GM19455 (cell line): ENCODE results near the gene RILP.
A peak's percentile ranks its signal among the peaks of the same experiment; 100 is the strongest.
"Not testable (repeated sequence)": the region's sequence is repeated elsewhere in the genome, so short reads cannot be mapped to it uniquely, and the experiment has no call there.

Experiments used
- ATAC-seq: cut with Tn5 transposase; IDR thresholded peaks from one replicate; pipeline ENCODE4 v1.9.1; 2021; ENCODE audit not compliant: unreplicated experiment

Gene RILP

GRCh38 chr17:1649844-1650501, at the start of gene RILP:
Gene RILP (minus strand): TSS chr17:1649866. CDS start chr17:1649804, 62 bp downstream.
- ATAC-seq, result no peak

GRCh38 chr17:1697681-1698080, 48.0 kb upstream of the RILP start:
- no peak for ATAC-seq

GRCh38 chr17:1695365-1695764, 45.7 kb upstream of the RILP start:
- ATAC-seq, result no peak

- ATAC-seq, result no peak
These were observed 43.7 kb upstream of the RILP start for GRCh38 chr17:1693339-1693738.

GRCh38 chr17:1690544-1691221, 41.0 kb upstream of the RILP start:
- ATAC-seq, result no peak

- not testable (repeated sequence) for ATAC-seq
These were observed 38.7 kb upstream of the RILP start for GRCh38 chr17:1688405-1688804.

- ATAC-seq, result no peak
These were observed 36.4 kb upstream of the RILP start for GRCh38 chr17:1686086-1686485.

GRCh38 chr17:1684378-1685189, 34.9 kb upstream of the RILP start, which contains the start of gene PRPF8:
Gene PRPF8 (minus strand): TSS chr17:1684867. CDS start chr17:1684571, 296 bp downstream.
- peak; percentile 95 for ATAC-seq

- no peak for ATAC-seq
These were observed 33.8 kb upstream of the RILP start for GRCh38 chr17:1683459-1683858.

GRCh38 chr17:1676401-1676800, 26.7 kb upstream of the RILP start:
- no peak for ATAC-seq

GRCh38 chr17:1673041-1673785, 23.5 kb upstream of the RILP start:
- no peak for ATAC-seq

GRCh38 chr17:1663934-1664333, 14.3 kb upstream of the RILP start:
- ATAC-seq, result not testable (repeated sequence)

- no peak for ATAC-seq
These were observed 11.4 kb upstream of the RILP start for GRCh38 chr17:1661045-1661444.

- ATAC-seq, result no peak
These were observed 8.4 kb upstream of the RILP start for GRCh38 chr17:1658100-1658499.

GRCh38 chr17:1653735-1654134, 4.1 kb upstream of the RILP start:
- ATAC-seq, result no peak

- not testable (repeated sequence) for ATAC-seq
These were observed 3.1 kb upstream of the RILP start for GRCh38 chr17:1652794-1653193.

GRCh38 chr17:1651559-1651844, 1.8 kb upstream of the RILP start:
- no peak for ATAC-seq

GRCh38 chr17:1650731-1651558, 1.3 kb upstream of the RILP start:
- no peak for ATAC-seq

GRCh38 chr17:1648963-1649843, 463 bp downstream of the RILP start:
- peak; percentile 50 for ATAC-seq
